WERI-Rb-1 (cell line): Measurements from ENCODE around the gene CHTF18.
"Not testable (repeated sequence)": the region's sequence is repeated elsewhere in the genome, so short reads cannot be mapped to it uniquely, and the experiment has no call there.

ENCODE experiments used
- DNase-seq: peaks from one replicate; pipeline ENCODE4 v3.0.0-alpha.2; 2020
- H3K27ac ChIP-seq: fragments of 250-450 bp; sonication (Bioruptor Pico); 2 replicates; pipeline ENCODE4 v1.5.1; 2020; ENCODE audit warnings: mild to moderate bottlenecking, moderate library complexity
- H3K27me3 ChIP-seq: fragments of 250-450 bp; sonication (Bioruptor Pico); 2 replicates; pipeline ENCODE4 v1.5.1; 2021; ENCODE audit warnings: mild to moderate bottlenecking, low read depth, moderate library complexity; ENCODE audit not compliant: insufficient read depth, severe bottlenecking
- H3K36me3 ChIP-seq: fragments of 250-450 bp; sonication (Bioruptor Pico); 2 replicates; pipeline ENCODE4 v1.5.1; 2020; ENCODE audit warnings: mild to moderate bottlenecking, moderate library complexity
- H3K4me3 ChIP-seq: 2 replicates; pipeline ENCODE4 v1.5.1; 2011; ENCODE audit warnings: low read depth, mild to moderate bottlenecking, control low read depth, low read length
- H3K9me3 ChIP-seq: fragments of 250-450 bp; sonication (Bioruptor Pico); 2 replicates; pipeline ENCODE4 v1.5.1; 2021; ENCODE audit warnings: mild to moderate bottlenecking, moderate library complexity; ENCODE audit not compliant: severe bottlenecking
- TF ChIP-seq, protein P1 (sequence below): IDR thresholded peaks from 2 replicates; pipeline ENCODE4 v1.5.1; 2011; ENCODE audit warnings: low read depth, mild to moderate bottlenecking, control low read depth, inconsistent platforms, low read length

The CHTF18 gene

DNA sequence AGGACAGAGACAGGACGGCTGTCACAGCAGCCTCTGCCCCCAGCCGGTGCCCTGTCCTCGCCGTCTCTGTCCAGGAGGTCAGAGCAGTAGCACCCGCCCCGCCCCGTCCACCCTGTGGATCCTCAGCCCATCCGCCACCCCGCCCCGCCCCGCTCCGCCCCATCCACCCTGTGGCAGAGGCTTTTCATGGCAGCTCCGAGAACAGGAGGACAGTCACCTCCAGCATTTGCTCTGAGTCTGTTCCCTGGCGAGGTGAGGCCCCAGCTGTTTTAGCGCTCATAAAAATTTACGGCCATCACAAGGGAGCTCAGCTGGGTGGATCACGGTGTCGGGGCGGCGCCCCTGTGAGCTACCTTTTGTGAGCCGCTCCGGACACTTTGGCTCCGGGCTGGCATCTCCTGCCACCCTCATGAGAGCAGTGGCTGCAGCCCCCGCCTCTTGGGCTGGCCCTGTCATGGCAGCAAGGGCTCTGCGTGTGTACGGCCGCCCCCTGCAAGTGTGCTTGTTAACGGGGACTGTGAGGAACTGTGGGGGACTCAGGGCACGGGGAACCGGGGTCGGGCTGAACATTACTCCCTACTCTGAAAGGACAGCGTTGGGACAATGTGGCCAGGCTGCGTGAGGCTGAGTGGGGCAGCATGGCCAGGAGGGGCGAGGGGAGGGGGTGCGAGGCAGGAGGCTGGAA, 44.4 kb downstream of the CHTF18 start:
- H3K9me3 ChIP-seq: peaks cover 17% of the 10 kb centered on the region
- H3K27me3 ChIP-seq: no peaks in the 10 kb centered on the region
- DNase-seq: no peak
- H3K27ac ChIP-seq: no peak overlapping the region
- TF ChIP-seq, protein P1, sequence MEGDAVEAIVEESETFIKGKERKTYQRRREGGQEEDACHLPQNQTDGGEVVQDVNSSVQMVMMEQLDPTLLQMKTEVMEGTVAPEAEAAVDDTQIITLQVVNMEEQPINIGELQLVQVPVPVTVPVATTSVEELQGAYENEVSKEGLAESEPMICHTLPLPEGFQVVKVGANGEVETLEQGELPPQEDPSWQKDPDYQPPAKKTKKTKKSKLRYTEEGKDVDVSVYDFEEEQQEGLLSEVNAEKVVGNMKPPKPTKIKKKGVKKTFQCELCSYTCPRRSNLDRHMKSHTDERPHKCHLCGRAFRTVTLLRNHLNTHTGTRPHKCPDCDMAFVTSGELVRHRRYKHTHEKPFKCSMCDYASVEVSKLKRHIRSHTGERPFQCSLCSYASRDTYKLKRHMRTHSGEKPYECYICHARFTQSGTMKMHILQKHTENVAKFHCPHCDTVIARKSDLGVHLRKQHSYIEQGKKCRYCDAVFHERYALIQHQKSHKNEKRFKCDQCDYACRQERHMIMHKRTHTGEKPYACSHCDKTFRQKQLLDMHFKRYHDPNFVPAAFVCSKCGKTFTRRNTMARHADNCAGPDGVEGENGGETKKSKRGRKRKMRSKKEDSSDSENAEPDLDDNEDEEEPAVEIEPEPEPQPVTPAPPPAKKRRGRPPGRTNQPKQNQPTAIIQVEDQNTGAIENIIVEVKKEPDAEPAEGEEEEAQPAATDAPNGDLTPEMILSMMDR: no peak
- H3K36me3 ChIP-seq: no peaks in the 10 kb centered on the region
- no peak overlapping the region for H3K4me3 ChIP-seq

DNA sequence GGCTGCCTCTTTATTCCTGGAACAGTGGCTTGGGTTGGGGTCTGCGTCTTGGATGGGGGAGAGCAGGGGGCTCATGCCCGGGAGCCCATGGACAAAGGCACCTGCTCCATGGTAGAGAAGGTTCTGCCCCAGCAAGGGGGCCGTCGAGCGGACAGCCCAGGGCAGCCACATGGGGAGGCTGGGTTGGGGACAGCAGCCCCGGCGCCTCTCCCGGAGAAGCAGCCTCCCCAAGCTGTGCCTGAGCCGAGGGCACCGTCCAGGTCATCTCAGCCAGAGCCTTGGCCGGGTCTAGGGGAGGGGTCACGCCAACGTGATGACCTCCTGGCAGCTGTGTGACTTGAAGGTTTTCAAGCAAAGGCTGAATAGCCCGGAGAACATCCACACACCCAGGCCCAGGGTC, 45.0 kb downstream of the CHTF18 start:
- no peak overlapping the region for H3K4me3 ChIP-seq
- DNase-seq: no peak
- H3K9me3 ChIP-seq: peaks cover 17% of the 10 kb centered on the region
- TF ChIP-seq, protein P1: no peak
- no peaks in the 10 kb centered on the region for H3K27me3 ChIP-seq
- H3K36me3 ChIP-seq: no peaks in the 10 kb centered on the region
- H3K27ac ChIP-seq: no peak overlapping the region

- H3K9me3 ChIP-seq: peaks cover 17% of the 10 kb centered on the region
- TF ChIP-seq, protein P1: no peak
- H3K36me3 ChIP-seq: no peaks in the 10 kb centered on the region
- no peak overlapping the region for H3K27ac ChIP-seq
- no peaks in the 10 kb centered on the region for H3K27me3 ChIP-seq
- no peak for DNase-seq
- no peak overlapping the region for H3K4me3 ChIP-seq
Measured at GRCh38 chr16:835373-835772, 47.0 kb downstream of the CHTF18 start.

DNA sequence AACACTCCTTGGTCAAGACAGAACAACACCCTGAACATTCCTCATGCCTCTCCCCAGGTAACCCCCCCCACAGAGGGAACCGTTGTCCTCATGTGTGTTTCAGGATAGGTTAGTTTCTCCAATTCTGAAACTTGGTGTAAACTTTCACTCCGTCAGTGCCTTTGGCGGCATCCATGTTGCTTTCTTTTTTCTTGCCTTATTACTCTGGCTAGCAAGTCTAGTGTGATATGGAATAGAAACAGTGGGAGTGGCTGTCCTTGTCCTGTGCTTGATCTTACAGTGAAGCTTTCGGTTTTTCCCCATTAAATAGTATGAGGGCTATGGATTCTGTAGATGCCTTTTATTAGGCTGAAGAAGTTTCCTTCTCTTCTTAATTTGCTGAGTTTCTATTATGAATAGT, 47.8 kb downstream of the CHTF18 start:
- no peaks in the 10 kb centered on the region for H3K27me3 ChIP-seq
- H3K4me3 ChIP-seq: no peak overlapping the region
- no peak overlapping the region for H3K27ac ChIP-seq
- peaks cover 17% of the 10 kb centered on the region for H3K9me3 ChIP-seq
- TF ChIP-seq, protein P1: no peak
- no peaks in the 10 kb centered on the region for H3K36me3 ChIP-seq
- no peak for DNase-seq

DNA sequence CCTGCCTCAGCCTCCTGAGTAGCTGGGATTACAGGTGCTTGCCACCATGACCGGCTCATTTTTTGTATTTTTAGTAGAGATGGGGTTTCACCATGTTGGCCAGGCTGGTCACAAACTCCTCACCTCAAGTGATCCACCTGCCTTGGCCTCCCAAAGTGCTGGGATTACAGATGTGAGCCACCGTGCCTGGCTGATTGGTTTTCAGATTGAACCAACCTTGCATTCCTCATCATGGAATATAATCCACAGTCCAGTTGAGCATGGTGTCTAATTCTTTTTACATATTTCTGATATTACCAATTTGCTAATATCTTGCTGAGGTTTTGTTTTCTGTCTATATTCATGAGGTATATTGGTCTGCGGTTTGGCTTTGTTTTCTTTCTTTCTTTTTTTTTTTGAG, 48.4 kb downstream of the CHTF18 start:
- H3K9me3 ChIP-seq: peaks cover 17% of the 10 kb centered on the region
- H3K27ac ChIP-seq, H3K4me3 ChIP-seq, H3K36me3 ChIP-seq, H3K27me3 ChIP-seq, DNase-seq: not testable (repeated sequence)

GRCh38 chr16:838741-839140, 50.3 kb downstream of the CHTF18 start:
- Histone ChIP-seq H3K36me3 (no peaks in the 10 kb centered on the region), H3K27ac (no peak overlapping the region), H3K27me3 (no peaks in the 10 kb centered on the region), H3K9me3 (peaks cover 17% of the 10 kb centered on the region), H3K4me3 (no peak overlapping the region)
- TF ChIP-seq, protein P1: no peak
- DNase-seq: no peak
